Peyer's patch (tissue), 4 donors: ENCODE results near the gene DOCK1. TPM values are rescaled to one million over a fixed set of nuclear protein-coding genes. Genes with fewer than 3 reads are reported as not detected.
"Not testable (repeated sequence)": the region's sequence is repeated elsewhere in the genome, so short reads cannot be mapped to it uniquely, and the experiment has no call there.

ENCODE experiments used
- DNase-seq, 3 donors: peaks; one replicate each; pipeline ENCODE4 v3.0.0-alpha.2; 2017 to 2019
- H3K27ac ChIP-seq, 4 donors: fragments of 200-600 bp; sonication (generic); one replicate each; pipeline ENCODE4 v1.5.1; 2016 to 2019
- H3K27me3 ChIP-seq, 2 donors: fragments of 200-600 bp; sonication (generic); one replicate each; pipeline ENCODE4 v1.5.1; 2019
- H3K36me3 ChIP-seq, 3 donors: fragments of 200-600 bp; sonication (generic); one replicate each; pipeline ENCODE4 v1.5.1; 2016 to 2019
- H3K4me1 ChIP-seq, 4 donors: fragments of 200-600 bp; sonication (generic); one replicate each; pipeline ENCODE4 v1.5.1; 2016 to 2019
- H3K4me3 ChIP-seq, 4 donors: fragments of 200-600 bp; sonication (generic); 1 replicate in 3 of 4; 2 replicates in 1 of 4; pipeline ENCODE4 v1.5.1; 2016 to 2019; ENCODE audit warnings: mild to moderate bottlenecking in 1 of 4
- H3K9me3 ChIP-seq, 4 donors: fragments of 200-600 bp; sonication (generic); one replicate each; pipeline ENCODE4 v1.5.1; 2016 to 2019; ENCODE audit warnings: mild to moderate bottlenecking in 1 of 4
- CTCF ChIP-seq, 6 experiments: fragments of 450-650 bp in 4 of 6; fragments of 200-600 bp in 2 of 6; sonication (generic) in 1 of 6; IDR thresholded peaks; one replicate each; pipeline ENCODE4 v1.5.1; 2017 to 2019; ENCODE audit warnings: antibody characterized with exemption in 6 of 6, mild to moderate bottlenecking in 3 of 6, moderate library complexity in 1 of 6
- POLR2A ChIP-seq, 2 donors: fragments of 450-650 bp; IDR thresholded peaks; one replicate each; pipeline ENCODE4 v1.5.1; 2017; ENCODE audit warnings: antibody characterized with exemption in 2 of 2, mild to moderate bottlenecking in 2 of 2, moderate library complexity in 2 of 2
- total RNA-seq, 4 donors: library from RNA; depleted of rRNA; stranded (reverse); fragments of >200 nt; gene quantifications; one replicate each; pipeline ENCODE4 v1.1.0, GENCODE V29; 2016

Gene DOCK1
- total RNA-seq, 4 donors from 2014 or later, result 42.0 to 117 (median 92.2) TPM

- H3K4me3 ChIP-seq, result no peak overlapping the region
- no peaks in the 10 kb centered on the region for H3K36me3 ChIP-seq
- no peak for DNase-seq
- H3K27ac ChIP-seq, result no peak overlapping the region
- no peaks in the 10 kb centered on the region for H3K9me3 ChIP-seq
- peaks cover 0 to 18% (median 0%) of the 10 kb centered on the region in 4 donors for H3K4me1 ChIP-seq
- TF ChIP-seq CTCF (IDR thresholded peaks at IDR 0.05), result no peak
- TF ChIP-seq POLR2A (IDR thresholded peaks at IDR 0.05), result no peak
- no peaks in the 10 kb centered on the region for H3K27me3 ChIP-seq
Measured at GRCh38 chr10:126935263-126935946, 30.2 kb downstream of the DOCK1 start.

- DNase-seq, result no peak
- no peak overlapping the region for H3K4me3 ChIP-seq
- no peak for TF ChIP-seq POLR2A (IDR thresholded peaks at IDR 0.05)
- no peak for TF ChIP-seq CTCF (IDR thresholded peaks at IDR 0.05)
Measured at GRCh38 chr10:126937026-126937425, 31.8 kb downstream of the DOCK1 start.

GRCh38 chr10:126938121-126938520 lies 32.9 kb downstream of the DOCK1 start:
- H3K4me1 ChIP-seq, H3K4me3 ChIP-seq, H3K9me3 ChIP-seq, DNase-seq, H3K36me3 ChIP-seq, H3K27ac ChIP-seq, H3K27me3 ChIP-seq: not testable (repeated sequence)

More at GRCh38 chr10:126937026-126937425, 31.8 kb downstream of the DOCK1 start:
- Histone ChIP-seq H3K4me1 (peaks cover 0 to 3% (median 0%) of the 10 kb centered on the region in 4 donors), H3K9me3 (no peaks in the 10 kb centered on the region), H3K27me3 (no peaks in the 10 kb centered on the region), H3K27ac (no peak overlapping the region), H3K36me3 (no peaks in the 10 kb centered on the region)

- Histone ChIP-seq H3K4me3 (no peak overlapping the region), H3K36me3 (no peaks in the 10 kb centered on the region), H3K27me3 (no peaks in the 10 kb centered on the region), H3K27ac (no peak overlapping the region), H3K4me1 (peaks cover 0 to 3% (median 0%) of the 10 kb centered on the region in 4 donors), H3K9me3 (no peaks in the 10 kb centered on the region)
- TF ChIP-seq POLR2A (IDR thresholded peaks at IDR 0.05) (no peak), CTCF (IDR thresholded peaks at IDR 0.05) (no peak)
- no peak for DNase-seq
Measured at GRCh38 chr10:126939706-126940105, 34.5 kb downstream of the DOCK1 start.

- Histone ChIP-seq H3K36me3 (no peaks in the 10 kb centered on the region), H3K27me3 (no peaks in the 10 kb centered on the region), H3K4me3 (no peak overlapping the region), H3K9me3 (no peaks in the 10 kb centered on the region), H3K27ac (no peak overlapping the region), H3K4me1 (peaks cover 0 to 3% (median 0%) of the 10 kb centered on the region in 4 donors)
- DNase-seq, result no peak
- no peak for TF ChIP-seq CTCF (IDR thresholded peaks at IDR 0.05)
- no peak for TF ChIP-seq POLR2A (IDR thresholded peaks at IDR 0.05)
Measured at GRCh38 chr10:126940670-126941310, 35.6 kb downstream of the DOCK1 start.

GRCh38 chr10:126944191-126944590 lies 39.0 kb downstream of the DOCK1 start:
- Histone ChIP-seq H3K9me3 (no peaks in the 10 kb centered on the region), H3K4me1 (peaks cover 0 to 3% (median 0%) of the 10 kb centered on the region in 4 donors), H3K36me3 (no peaks in the 10 kb centered on the region), H3K4me3 (no peak overlapping the region), H3K27me3 (no peaks in the 10 kb centered on the region), H3K27ac (no peak overlapping the region)
- DNase-seq, result no peak
- TF ChIP-seq POLR2A (IDR thresholded peaks at IDR 0.05), result no peak
- no peak for TF ChIP-seq CTCF (IDR thresholded peaks at IDR 0.05)
